DOHH2 (cell line): ENCODE measurements around the gene PCDHB15.

ENCODE experiments used
- H3F3A ChIP-seq: fragments of 200-600 bp; sonication (generic), shearing (Covaris generic); 2 replicates; pipeline ENCODE4 v1.6.0; 2016; ENCODE audit warnings: antibody characterized with exemption, mild to moderate bottlenecking; ENCODE audit not compliant: control insufficient read depth, insufficient read depth
- H3K27ac ChIP-seq: fragments of 200-600 bp; sonication (generic); 2 replicates; pipeline ENCODE4 v1.5.1; 2014; ENCODE audit warnings: low read depth, mild to moderate bottlenecking, low read length, moderate library complexity
- H3K27me3 ChIP-seq: fragments of 200-600 bp; sonication (generic); 2 replicates; pipeline ENCODE4 v1.6.1; 2014; ENCODE audit warnings: mild to moderate bottlenecking, low read length, mixed read lengths; ENCODE audit not compliant: control insufficient read depth
- H3K36me3 ChIP-seq: fragments of 200-600 bp; sonication (generic); 2 replicates; pipeline ENCODE4 v1.6.1; 2014; ENCODE audit warnings: mild to moderate bottlenecking, low read length, moderate library complexity, mixed read lengths; ENCODE audit not compliant: control insufficient read depth
- H3K4me1 ChIP-seq: fragments of 200-600 bp; sonication (generic); 2 replicates; pipeline ENCODE4 v1.6.1; 2014; ENCODE audit warnings: mild to moderate bottlenecking, low read length, mixed read lengths; ENCODE audit not compliant: control insufficient read depth
- H3K4me2 ChIP-seq: fragments of 200-600 bp; sonication (generic); 2 replicates; pipeline ENCODE4 v1.6.0; 2014; ENCODE audit warnings: mild to moderate bottlenecking, low read length, moderate library complexity
- H3K4me3 ChIP-seq: fragments of 200-600 bp; sonication (generic); 2 replicates; pipeline ENCODE4 v1.5.1; 2014; ENCODE audit warnings: mild to moderate bottlenecking, low read length, mixed read lengths
- H3K79me2 ChIP-seq: fragments of 200-600 bp; sonication (generic); 2 replicates; pipeline ENCODE4 v1.6.1; 2014; ENCODE audit warnings: mild to moderate bottlenecking, low read length, mixed read lengths; ENCODE audit not compliant: control insufficient read depth
- H3K9me2 ChIP-seq: fragments of 200-600 bp; sonication (generic); replicated peaks from 2 replicates; pipeline ENCODE4 v1.6.1; 2014; ENCODE audit warnings: mild to moderate bottlenecking, low read length, mixed read lengths; ENCODE audit not compliant: control insufficient read depth
- H3K9me3 ChIP-seq: fragments of 200-600 bp; sonication (generic); 2 replicates; pipeline ENCODE4 v1.6.1; 2014; ENCODE audit warnings: antibody characterized with exemption, low read length, mixed read lengths; ENCODE audit not compliant: control insufficient read depth, insufficient read depth
- H4K20me1 ChIP-seq: fragments of 200-600 bp; sonication (generic); 2 replicates; pipeline ENCODE4 v1.6.0; 2014; ENCODE audit warnings: low read depth, mild to moderate bottlenecking, antibody characterized with exemption, low read length, moderate library complexity; ENCODE audit not compliant: control insufficient read depth, insufficient read depth
- CTCF ChIP-seq: fragments of 200-600 bp; sonication (generic); IDR thresholded peaks from one replicate; pipeline ENCODE4 v1.5.1; 2014; ENCODE audit warnings: antibody characterized with exemption, mild to moderate bottlenecking, low read depth, low read length; ENCODE audit not compliant: poor library complexity, severe bottlenecking
- EZH2phosphoT487 ChIP-seq: fragments of 200-600 bp; sonication (generic); IDR thresholded peaks from 2 replicates; pipeline ENCODE4 v1.6.1; 2017; ENCODE audit warnings: borderline replicate concordance, mild to moderate bottlenecking, antibody characterized with exemption, low read length, moderate library complexity, mixed read lengths

The PCDHB15 gene

GRCh38 chr5:141272906-141273305, 27.7 kb downstream of the PCDHB15 start:
- no peaks in the 10 kb centered on the region for H3K27me3 ChIP-seq
- H3K27ac ChIP-seq = no peak overlapping the region
- no peaks in the 10 kb centered on the region for H3K9me2 ChIP-seq
- no peaks in the 10 kb centered on the region for H4K20me1 ChIP-seq
- TF ChIP-seq EZH2phosphoT487 = no peak
- TF ChIP-seq CTCF = peak; percentile 60
- no peak overlapping the region for H3K4me3 ChIP-seq
- H3K79me2 ChIP-seq = no peaks in the 10 kb centered on the region
- H3F3A ChIP-seq = no peaks in the 10 kb centered on the region
- no peaks in the 10 kb centered on the region for H3K36me3 ChIP-seq
- peaks cover 9% of the 10 kb centered on the region; the same call in 1 of the 2 replicates for H3K9me3 ChIP-seq
- no peaks in the 10 kb centered on the region for H3K4me1 ChIP-seq
- no peak overlapping the region for H3K4me2 ChIP-seq

GRCh38 chr5:141298376-141298775, 53.2 kb downstream of the PCDHB15 start:
- Histone ChIP-seq H3K79me2 (no peaks in the 10 kb centered on the region), H3K4me3 (no peak overlapping the region), H3K9me3 (no peaks in the 10 kb centered on the region; the same call in 1 of the 2 replicates), H3K4me2 (no peak overlapping the region), H3K27ac (no peak overlapping the region), H4K20me1 (no peaks in the 10 kb centered on the region), H3K9me2 (no peaks in the 10 kb centered on the region), H3F3A (no peaks in the 10 kb centered on the region), H3K27me3 (no peaks in the 10 kb centered on the region), H3K36me3 (no peaks in the 10 kb centered on the region), H3K4me1 (no peaks in the 10 kb centered on the region)
- TF ChIP-seq CTCF = no peak
- no peak for TF ChIP-seq EZH2phosphoT487
